Epithelial cell of esophagus (primary cell): Measurements from ENCODE around the gene KLK3.

Source experiments
- DNase-seq: peaks from one replicate; pipeline ENCODE4 v3.0.0; 2010; ENCODE audit warnings: low read depth
- H3K4me3 ChIP-seq: 2 replicates; pipeline ENCODE4 v1.5.1; 2011; ENCODE audit warnings: mild to moderate bottlenecking, low read length, control low read depth
- TF ChIP-seq, protein P1 (sequence below): IDR thresholded peaks from 2 replicates; pipeline ENCODE4 v1.5.1; 2011; ENCODE audit warnings: low read depth, mild to moderate bottlenecking, low read length, control low read depth, inconsistent platforms; ENCODE audit not compliant: insufficient read depth; ENCODE audit errors: missing control alignments

Gene KLK3

DNA sequence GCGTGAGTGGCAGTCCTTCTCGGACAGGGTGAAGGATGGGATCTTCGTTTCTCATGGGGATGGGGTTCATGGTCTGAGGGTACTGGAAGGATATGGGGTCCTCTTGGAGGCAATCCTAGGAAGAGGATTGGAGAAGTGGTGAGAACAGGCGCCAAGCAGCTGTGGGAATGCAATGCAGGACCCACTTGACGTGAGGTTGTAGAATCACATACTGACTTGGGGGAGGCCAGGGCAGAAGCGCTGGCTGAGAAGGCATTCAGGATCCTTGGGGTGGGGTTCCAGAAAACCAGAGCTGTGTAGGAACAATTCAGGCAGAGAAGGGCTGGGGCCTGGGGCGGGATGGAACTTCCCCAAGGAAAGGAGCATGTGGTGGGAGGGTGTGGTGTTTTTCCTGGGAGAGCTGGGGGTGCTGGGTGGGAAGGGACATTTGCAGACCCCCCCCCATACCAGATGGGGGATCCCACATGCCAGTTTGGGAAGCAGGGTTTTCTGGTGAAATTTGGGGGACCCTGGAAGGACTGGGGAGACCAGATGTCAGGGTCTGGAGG, 32.0 kb upstream of the KLK3 start:
- DNase-seq, result no peak
- TF ChIP-seq, protein P1, sequence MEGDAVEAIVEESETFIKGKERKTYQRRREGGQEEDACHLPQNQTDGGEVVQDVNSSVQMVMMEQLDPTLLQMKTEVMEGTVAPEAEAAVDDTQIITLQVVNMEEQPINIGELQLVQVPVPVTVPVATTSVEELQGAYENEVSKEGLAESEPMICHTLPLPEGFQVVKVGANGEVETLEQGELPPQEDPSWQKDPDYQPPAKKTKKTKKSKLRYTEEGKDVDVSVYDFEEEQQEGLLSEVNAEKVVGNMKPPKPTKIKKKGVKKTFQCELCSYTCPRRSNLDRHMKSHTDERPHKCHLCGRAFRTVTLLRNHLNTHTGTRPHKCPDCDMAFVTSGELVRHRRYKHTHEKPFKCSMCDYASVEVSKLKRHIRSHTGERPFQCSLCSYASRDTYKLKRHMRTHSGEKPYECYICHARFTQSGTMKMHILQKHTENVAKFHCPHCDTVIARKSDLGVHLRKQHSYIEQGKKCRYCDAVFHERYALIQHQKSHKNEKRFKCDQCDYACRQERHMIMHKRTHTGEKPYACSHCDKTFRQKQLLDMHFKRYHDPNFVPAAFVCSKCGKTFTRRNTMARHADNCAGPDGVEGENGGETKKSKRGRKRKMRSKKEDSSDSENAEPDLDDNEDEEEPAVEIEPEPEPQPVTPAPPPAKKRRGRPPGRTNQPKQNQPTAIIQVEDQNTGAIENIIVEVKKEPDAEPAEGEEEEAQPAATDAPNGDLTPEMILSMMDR, result no peak
- no peak overlapping the region for H3K4me3 ChIP-seq

DNA sequence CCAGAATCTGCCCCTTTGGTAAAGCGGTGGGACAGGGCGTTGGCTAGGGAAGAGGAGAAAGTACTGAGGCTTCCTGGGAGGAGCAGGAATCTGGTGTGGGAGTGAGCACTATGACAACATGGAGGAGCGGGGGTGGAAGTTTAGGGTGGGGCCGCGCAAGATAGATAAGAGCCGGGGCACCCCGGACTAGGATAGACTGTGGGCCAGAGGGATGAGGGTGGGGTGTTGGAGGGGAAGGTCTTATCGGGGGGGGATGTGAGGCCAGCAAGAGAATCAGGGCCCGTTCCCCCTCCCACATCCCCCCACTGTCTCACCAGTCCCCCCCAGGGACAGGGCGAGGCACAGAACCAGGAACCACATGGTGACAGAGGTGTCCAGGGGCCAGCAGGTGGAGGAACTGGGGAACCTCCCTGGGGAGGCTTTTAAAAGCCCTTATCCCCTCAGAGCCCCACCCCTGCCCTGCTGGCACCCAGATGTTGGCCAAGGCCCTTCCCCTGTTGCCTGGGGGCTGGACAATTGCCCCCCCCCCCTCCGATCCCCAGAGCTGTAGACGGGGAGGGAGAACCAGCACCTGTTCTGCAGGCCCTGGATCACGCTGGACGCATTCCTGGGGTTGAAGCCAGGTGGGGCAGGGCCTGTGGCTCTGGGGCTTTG, 31.2 kb upstream of the KLK3 start, which contains the start of gene KLK1:
TSS of gene KLK1 (minus strand) at position 399 of the 654 bp plus-strand sequence. CDS start at position 360, 39 bp downstream.
- TF ChIP-seq, protein P1, result no peak
- no peak for DNase-seq
- no peak within 1 kb of the TSS for H3K4me3 ChIP-seq

DNA sequence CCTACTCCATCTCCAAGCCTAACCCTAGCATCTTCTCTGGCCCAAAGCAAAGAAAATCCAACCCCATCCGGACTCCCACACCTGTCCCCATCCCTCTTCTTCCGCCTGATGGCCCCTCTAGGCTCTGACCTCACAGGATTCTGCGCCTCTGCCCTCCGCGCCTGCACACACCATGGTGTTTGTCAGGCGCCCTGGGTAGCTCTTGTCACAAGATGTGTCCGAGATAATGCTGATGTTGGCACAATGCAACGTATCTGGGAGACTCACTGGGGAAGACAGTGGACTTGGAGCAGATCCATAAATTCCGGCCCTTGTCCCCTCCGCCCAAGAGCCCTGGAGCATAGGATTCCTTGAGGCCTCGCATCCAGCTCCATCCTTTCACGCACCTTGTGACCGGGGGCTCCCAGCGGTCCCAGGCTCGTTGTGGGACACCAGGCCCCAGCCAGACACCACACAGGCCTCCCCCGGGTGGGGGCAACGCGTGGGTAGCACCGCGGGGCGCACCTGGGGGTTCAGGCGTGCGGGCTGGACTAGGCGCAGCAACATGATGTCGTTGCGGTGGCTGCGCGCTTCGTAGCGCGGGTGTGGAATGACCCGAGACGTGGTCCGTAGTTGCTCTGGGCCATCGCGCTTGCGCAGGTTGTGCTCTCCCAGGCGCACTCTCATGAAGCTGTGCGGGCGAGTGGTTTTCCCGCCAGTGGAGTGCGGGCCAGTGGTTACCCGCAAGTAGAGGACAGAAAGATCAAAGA, 28.0 kb upstream of the KLK3 start:
- no peak for DNase-seq
- H3K4me3 ChIP-seq, result no peak overlapping the region
- TF ChIP-seq, protein P1, result no peak

DNA sequence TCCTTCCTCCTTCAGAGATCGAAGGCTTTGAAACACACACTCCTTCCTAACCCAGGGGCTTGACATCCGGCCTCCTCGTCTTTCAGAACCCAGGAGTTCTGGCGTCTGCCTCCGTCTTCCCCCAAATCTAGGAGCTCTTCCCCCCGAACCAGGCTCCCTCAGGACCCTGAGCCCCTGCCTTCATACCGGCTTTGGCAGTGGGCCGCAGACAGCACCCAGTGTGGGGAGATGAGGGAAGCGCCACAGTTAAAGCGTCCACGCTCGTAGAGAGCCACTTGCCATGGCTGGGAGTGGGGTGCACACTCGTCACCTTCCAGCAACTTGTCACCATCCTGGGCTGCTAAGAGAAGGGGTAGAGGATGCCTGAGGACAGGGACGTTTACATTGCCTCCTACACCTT, 27.2 kb upstream of the KLK3 start:
- DNase-seq, result no peak
- TF ChIP-seq, protein P1, result no peak
- H3K4me3 ChIP-seq, result no peak overlapping the region

DNA sequence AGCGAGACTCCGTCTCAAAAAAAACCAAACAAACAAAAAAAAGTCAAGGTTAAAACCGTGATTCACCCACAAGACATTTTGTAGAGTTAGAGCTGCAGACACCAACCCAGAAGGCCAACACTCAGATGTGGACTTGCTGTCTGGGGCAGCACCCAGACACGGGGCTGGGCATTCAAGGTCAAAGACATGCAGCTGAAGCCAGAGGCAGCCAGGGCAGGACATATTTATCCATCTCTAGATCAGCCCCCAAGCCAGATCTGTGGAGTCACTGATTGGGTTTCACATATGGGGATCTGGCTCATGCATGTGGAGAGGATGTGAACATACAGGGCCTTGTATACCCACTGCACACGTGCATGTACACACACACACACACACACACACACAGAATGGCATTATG, 24.9 kb upstream of the KLK3 start:
- TF ChIP-seq, protein P1, result no peak

DNA sequence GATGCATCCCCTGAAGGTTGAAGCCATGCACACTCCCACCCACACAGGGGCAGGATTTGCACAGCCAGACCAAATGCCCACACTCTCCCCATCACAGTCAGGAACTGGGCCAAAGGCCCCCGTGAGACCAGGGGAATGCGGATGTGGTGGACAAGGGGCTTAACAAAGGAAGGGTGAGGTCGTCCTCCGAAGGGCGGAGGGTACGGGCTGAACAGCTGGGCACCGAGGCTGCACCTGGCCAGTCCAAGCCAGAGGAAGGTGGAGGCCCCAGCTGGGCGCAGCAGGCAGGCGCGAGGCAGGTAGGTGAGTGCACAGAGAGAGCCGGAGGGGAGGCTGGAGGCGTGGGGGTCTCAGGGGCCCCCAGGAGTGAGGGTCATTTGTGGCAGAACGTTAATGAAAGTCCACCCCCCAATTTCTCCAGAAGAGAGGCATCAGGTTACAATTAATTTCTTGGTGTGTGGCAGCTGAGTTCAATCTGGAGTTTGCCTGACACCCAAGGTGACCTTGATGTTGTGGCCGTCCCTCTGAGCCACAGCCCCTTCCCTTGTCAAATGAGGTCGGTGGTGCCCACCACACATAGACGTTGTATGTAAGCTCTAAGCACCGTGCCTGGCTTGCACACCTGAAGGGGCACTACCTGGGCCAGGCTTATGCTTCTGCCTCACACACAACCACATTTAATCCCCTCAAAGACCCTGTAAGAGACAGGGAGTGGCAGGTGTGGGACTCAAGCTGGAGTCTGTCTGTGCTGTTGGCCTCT, 24.3 kb upstream of the KLK3 start:
- H3K4me3 ChIP-seq, result no peak overlapping the region
- DNase-seq, result no peak
- TF ChIP-seq, protein P1, result no peak

More for the DNA sequence above, 24.9 kb upstream of the KLK3 start:
- no peak for DNase-seq
- no peak overlapping the region for H3K4me3 ChIP-seq
